GM20431 (cell line): ENCODE measurements around the gene OTX1.

Source experiments
- in situ Hi-C: fragments of 300-500 bp; cut with MseI, MboI; formaldehyde crosslinking; loops from one replicate; pipeline ENCODE4 v1.15.0; 2020; ENCODE audit warnings: low sequenced_read_pairs; ENCODE audit not compliant: unreplicated experiment

The OTX1 gene

GRCh38 chr2:63104482-63104881 is 53.9 kb downstream of the OTX1 start:
- in situ Hi-C loops: no loop called here
